IPS-11a (cell line): ENCODE data around the gene ATP8A1.
"Not testable (repeated sequence)": the region's sequence is repeated elsewhere in the genome, so short reads cannot be mapped to it uniquely, and the experiment has no call there.

Experiments used
- H3K4me3 ChIP-seq: one replicate; pipeline ENCODE4 v1.5.1; 2013; ENCODE audit warnings: low read depth, low read length, control low read depth

Gene ATP8A1

GRCh38 chr4:42656944-42657792, at the start of gene ATP8A1:
Gene ATP8A1, minus strand, starts transcription at chr4:42657105. Its CDS starts 232 bp downstream, at chr4:42656873.
- peak within 1 kb of the TSS; percentile 77 for H3K4me3 ChIP-seq

- no peak overlapping the region for H3K4me3 ChIP-seq
These were observed 49.2 kb upstream of the ATP8A1 start for GRCh38 chr4:42706086-42706485.

- no peak overlapping the region for H3K4me3 ChIP-seq
These were observed 46.9 kb upstream of the ATP8A1 start for GRCh38 chr4:42703813-42704212.

GRCh38 chr4:42702895-42703294, 46.0 kb upstream of the ATP8A1 start:
- H3K4me3 ChIP-seq, result no peak overlapping the region

GRCh38 chr4:42701780-42702179, 44.9 kb upstream of the ATP8A1 start:
- H3K4me3 ChIP-seq, result not testable (repeated sequence)

GRCh38 chr4:42690537-42690936, 33.6 kb upstream of the ATP8A1 start:
- no peak overlapping the region for H3K4me3 ChIP-seq

GRCh38 chr4:42683393-42683792, 26.5 kb upstream of the ATP8A1 start:
- no peak overlapping the region for H3K4me3 ChIP-seq

- H3K4me3 ChIP-seq, result no peak overlapping the region
These were observed 21.6 kb upstream of the ATP8A1 start for GRCh38 chr4:42678512-42678911.

- H3K4me3 ChIP-seq, result no peak overlapping the region
These were observed 19.4 kb upstream of the ATP8A1 start for GRCh38 chr4:42676066-42676951.

- no peak overlapping the region for H3K4me3 ChIP-seq
These were observed 16.1 kb upstream of the ATP8A1 start for GRCh38 chr4:42673082-42673425.

- H3K4me3 ChIP-seq, result no peak overlapping the region
These were observed 15.6 kb upstream of the ATP8A1 start for GRCh38 chr4:42672359-42673081.

GRCh38 chr4:42671431-42672194, 14.7 kb upstream of the ATP8A1 start:
- H3K4me3 ChIP-seq, result no peak overlapping the region

- H3K4me3 ChIP-seq, result no peak overlapping the region
These were observed 1.4 kb upstream of the ATP8A1 start for GRCh38 chr4:42658261-42658660.

GRCh38 chr4:42656679-42656943, 294 bp downstream of the ATP8A1 start:
- peak overlapping the region; percentile 77 for H3K4me3 ChIP-seq

GRCh38 chr4:42655921-42656678, 805 bp downstream of the ATP8A1 start:
- H3K4me3 ChIP-seq, result peak overlapping the region; percentile 77

- H3K4me3 ChIP-seq, result no peak overlapping the region
These were observed 1.7 kb downstream of the ATP8A1 start for GRCh38 chr4:42655269-42655637.

GRCh38 chr4:42654631-42655268, 2.2 kb downstream of the ATP8A1 start:
- H3K4me3 ChIP-seq, result no peak overlapping the region

- no peak overlapping the region for H3K4me3 ChIP-seq
These were observed 3.0 kb downstream of the ATP8A1 start for GRCh38 chr4:42653626-42654560.
